ENCODE measurements around the gene C1QB. TPM values are rescaled to one million over a fixed set of nuclear protein-coding genes. Genes with fewer than 3 reads are reported as not detected.

C1QB gene, protein sequence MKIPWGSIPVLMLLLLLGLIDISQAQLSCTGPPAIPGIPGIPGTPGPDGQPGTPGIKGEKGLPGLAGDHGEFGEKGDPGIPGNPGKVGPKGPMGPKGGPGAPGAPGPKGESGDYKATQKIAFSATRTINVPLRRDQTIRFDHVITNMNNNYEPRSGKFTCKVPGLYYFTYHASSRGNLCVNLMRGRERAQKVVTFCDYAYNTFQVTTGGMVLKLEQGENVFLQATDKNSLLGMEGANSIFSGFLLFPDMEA
- 0.22 TPM for polyA plus RNA-seq (2013, experiment 1 of 2; ENCODE audit: insufficient read length)
- 0.69 TPM for polyA plus RNA-seq (2013, experiment 2 of 2; ENCODE audit: insufficient read length)

- no peak for DNase-seq
Observed at GRCh38 chr1:22652881-22653316, at the start of gene C1QB. C1QB (plus strand) TSS chr1:22653236; CDS start chr1:22659463, 6,227 bp downstream.

- no peak for DNase-seq
Observed at GRCh38 chr1:22606161-22606560, 46.9 kb upstream of the C1QB start.

GRCh38 chr1:22607154-22607553, 45.9 kb upstream of the C1QB start:
- DNase-seq, result no peak

- DNase-seq, result no peak
Observed at GRCh38 chr1:22608361-22608760, 44.7 kb upstream of the C1QB start.

- no peak for DNase-seq
Observed at GRCh38 chr1:22609291-22609690, 43.7 kb upstream of the C1QB start.

- DNase-seq, result peak; percentile 61
Observed at GRCh38 chr1:22611530-22611947, 41.5 kb upstream of the C1QB start.

DNA sequence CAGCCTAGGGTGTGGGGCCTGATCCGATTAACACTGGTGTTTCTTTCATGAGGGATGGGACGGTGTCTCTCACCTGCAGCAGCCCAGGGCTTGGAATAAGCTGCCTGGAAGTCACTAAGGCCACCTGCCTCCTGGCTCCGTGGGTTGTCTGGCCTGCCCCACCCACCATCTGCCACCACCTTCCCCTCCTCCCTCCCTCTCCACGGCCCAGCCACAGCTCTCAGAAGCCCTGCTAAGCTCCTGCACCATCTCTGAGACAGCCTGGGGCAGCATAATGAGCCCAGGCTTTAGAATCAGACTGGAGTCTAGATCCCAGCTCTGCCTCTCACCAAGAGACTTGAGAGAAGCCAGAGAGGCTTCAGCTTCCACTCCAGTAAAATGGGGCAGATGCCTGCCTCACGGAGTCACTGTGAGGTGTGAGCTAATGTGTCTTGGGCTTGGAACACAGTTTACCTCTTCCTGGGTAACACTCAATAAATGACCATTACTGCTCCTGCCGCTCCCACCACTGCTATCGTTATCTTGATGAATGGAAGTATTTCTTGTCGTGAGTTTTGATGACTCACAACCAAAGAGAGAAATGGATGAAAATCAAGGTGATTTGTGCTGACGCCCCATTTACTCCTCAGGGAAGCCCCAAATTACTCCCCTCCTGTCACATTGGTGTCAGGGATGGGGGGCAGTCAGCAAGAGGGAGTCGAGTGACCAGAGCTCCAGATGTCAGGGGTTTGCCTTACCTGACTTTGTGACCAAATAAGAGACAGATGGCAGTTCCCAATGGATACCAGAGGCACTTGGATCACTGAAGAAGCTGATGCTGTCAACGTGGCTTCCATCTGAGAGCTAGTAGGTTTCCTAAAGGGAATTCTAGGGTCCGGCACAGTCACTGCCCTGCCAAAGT, 40.1 kb upstream of the C1QB start:
- DNase-seq, result no peak

GRCh38 chr1:22613572-22613918, 39.5 kb upstream of the C1QB start:
- no peak for DNase-seq

GRCh38 chr1:22613951-22614350, 39.1 kb upstream of the C1QB start:
- DNase-seq, result no peak

DNA sequence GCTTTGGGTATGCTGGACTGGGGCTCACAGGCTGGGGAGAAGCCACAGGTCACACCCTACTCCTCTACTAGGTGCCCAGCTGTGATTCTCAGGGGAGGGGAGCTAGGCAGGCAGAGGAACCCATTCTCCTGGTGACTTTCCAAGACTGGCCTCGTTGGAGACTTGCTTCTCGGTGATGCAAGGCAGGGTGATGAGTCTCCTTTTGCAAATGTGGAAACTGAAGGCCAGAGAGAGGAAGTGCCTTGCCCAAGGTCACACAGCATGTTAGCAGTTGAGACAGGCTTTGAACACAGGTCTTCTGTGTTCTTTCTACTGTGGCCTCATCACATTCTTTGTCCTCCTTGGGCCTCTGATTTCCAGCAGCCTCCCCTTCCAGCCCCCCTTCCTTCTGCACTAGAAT, 37.1 kb upstream of the C1QB start:
- no peak for DNase-seq

- DNase-seq, result no peak
Observed at GRCh38 chr1:22616571-22616970, 36.5 kb upstream of the C1QB start.

DNA sequence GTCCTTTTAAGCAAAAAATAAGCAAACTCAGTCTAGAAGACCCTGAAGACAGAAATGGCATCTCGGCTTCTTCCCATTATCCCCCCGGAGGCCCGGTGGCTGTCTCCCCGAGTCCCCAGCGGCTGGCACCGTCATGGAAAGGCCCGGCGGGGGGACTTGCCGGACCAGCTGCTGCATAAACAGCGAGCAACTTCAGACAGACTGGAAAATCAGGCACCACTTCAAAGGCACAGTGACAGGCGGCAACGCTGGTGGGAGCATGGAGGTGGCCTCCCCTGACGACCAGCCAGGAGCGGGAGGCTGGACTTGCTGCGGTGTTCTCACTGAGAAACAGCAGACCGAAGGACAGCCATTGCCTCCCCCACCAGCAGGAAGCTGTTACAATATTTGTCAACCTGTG, 35.0 kb upstream of the C1QB start:
- DNase-seq, result no peak

- DNase-seq, result no peak
Observed at GRCh38 chr1:22619252-22619651, 33.8 kb upstream of the C1QB start.

- DNase-seq, result no peak
Observed at GRCh38 chr1:22619798-22620197, 33.2 kb upstream of the C1QB start.

- DNase-seq, result no peak
Observed at GRCh38 chr1:22621761-22622160, 31.3 kb upstream of the C1QB start.

GRCh38 chr1:22625262-22625925, 27.6 kb upstream of the C1QB start:
- peak; percentile 16 for DNase-seq

GRCh38 chr1:22626237-22627157, 26.5 kb upstream of the C1QB start:
- DNase-seq, result no peak

DNA sequence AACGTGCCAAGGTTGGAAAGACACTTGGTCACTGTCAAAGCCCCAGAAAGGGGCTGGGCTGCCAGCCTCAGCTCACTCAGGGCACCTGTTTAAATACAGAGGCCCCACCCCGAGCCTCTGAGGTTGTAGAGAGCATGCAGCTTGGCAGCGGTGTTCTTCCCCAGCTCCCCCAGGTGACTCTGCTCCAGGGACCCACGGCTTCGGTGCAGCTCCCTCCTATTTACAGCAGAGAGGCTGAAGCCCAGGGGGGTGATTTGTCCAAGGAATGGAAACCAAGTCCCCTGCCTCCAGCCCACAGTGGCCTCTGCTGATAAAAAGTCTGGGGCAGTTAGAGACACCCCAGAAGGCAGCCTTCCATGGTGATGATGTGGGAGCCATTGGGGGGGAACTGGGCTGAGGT, 25.7 kb upstream of the C1QB start:
- DNase-seq, result no peak

GRCh38 chr1:22628698-22629444, 24.2 kb upstream of the C1QB start:
- DNase-seq, result no peak

- DNase-seq, result no peak
Observed at GRCh38 chr1:22629886-22630285, 23.1 kb upstream of the C1QB start.

DNA sequence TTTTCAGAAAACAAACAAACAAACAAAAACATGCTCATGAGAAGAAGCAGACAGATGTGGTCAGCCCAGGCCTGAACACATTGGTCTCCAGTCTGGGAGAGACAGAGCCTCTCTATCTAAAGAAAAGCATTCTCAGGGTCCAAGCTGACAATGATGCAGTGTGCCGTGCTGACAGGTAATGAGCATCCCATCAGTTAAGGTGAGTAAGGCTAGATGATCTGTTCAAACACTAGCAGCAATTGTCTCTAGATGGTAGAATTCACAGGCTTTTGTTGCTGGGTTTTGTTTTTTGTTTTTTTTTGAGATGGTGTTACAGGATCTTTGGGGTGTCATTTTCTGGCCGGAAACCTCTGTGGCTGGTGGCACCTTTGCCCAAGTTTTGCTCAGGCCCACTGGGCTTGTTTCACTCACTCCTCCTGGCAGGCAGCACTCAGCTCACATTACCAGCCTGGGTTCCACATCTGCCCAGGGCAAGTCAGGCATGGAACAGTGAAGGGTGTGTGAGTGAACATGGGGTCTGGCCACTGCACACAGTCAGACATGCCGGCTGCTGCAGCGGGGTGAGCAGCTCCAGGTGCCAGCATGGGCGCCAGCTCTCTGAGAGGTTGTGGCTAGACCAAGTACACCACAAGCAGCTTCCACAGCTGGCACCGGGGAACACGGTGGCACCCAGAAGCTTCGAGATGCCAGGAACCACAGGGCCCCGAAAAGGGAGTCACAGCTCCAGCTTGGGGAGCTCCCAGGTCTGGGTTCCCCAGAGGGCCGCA, 19.2 kb upstream of the C1QB start:
- DNase-seq, result no peak

Data from fibroblast of skin of scalp (primary cell).